ENCODE measurements around the gene MAEL.

Gene MAEL

DNA sequence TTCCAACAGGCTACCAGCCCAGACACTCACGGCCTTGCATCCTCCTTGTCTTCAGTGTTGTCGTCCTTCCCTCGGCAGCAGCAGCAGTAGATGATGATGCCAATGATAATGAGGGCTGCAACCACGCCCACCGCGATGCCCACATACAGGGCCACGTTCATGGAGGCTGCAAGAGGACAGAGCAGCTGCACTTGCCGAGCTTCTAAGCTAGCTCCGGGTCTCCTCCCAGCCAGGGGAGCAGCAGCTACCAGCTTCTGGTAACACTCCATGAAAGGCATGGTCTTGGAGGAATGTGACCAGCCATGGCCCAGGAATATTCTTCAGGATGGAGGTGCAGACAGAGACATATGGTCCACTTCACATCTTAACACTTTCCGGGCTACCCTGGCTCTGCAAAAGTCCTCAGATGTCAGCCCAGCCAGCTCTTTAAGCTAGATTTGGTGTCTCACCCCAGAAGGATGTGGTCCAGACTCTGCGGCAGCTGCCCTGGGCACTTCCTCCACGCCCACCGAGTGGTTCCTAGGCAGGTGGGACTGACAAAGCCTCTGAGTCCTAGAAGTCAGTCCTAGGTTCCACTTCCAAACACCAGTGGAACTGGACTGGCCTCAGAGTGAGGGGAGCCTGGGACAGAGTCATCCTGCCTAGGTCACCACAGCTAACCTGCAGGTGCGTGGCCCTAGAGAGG is 66.0 kb downstream of the MAEL start:
- DNase-seq (ENCODE audit: low read depth in 3 of 3, low spot score in 1 of 3): no peak

DNA sequence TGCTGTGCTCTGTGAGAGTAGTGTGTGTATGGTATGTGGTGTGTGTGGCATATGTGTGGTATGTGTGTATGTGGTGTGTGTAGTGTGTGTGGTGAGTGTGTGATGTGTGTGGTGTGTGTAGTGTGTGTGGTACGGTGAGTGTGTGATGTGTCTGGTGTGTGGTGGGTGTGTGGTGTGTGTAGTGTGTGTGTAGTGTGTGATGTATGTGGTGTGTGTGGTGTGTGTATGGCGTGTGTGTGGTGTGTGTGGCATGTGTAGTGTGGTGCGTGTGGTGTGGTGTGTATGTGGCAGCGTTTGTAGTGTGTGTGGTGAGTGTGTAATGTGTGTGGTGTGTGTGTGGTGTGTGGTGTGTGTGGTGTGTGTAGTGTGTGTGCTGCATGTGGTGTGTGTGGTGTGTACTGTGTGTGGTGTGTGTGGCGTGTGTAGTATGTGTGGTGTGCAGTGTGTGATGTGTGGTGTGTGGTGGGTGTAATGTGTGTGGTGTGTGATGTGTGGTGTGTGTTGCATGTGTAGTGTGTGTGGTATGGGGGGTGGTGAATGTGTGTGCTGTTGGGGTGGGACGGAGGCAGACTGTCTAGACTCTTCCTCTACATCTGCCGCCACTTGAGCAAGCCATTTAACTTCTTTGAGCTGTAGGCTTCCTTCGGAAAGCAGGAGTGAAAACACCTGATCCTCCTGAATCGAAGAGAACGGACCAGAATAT is 67.6 kb downstream of the MAEL start:
- DNase-seq (ENCODE audit: low read depth in 3 of 3, low spot score in 1 of 3): no peak

DNA sequence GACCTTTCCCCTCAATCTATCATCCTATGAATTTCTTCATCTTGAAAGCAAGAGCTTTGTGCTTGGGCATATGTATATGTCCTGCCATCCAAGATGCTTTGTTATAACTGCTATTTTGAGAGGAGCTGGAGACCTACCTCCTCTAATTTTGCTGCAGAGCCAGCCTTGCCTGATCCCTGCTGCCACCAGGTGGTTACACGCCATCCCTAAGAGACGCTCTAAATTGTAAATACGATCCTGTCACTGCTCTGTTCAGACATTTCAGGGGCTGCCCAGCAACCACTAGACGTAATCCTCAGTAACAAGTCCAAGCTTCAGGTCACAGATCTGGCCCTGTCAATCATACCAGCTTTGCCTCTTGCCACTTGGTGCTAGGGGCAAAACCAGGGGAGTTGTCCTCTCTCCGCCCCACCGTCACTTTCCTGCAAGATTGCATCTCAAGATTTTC is 68.2 kb downstream of the MAEL start:
- DNase-seq (ENCODE audit: low read depth in 3 of 3, low spot score in 1 of 3): no peak

DNA sequence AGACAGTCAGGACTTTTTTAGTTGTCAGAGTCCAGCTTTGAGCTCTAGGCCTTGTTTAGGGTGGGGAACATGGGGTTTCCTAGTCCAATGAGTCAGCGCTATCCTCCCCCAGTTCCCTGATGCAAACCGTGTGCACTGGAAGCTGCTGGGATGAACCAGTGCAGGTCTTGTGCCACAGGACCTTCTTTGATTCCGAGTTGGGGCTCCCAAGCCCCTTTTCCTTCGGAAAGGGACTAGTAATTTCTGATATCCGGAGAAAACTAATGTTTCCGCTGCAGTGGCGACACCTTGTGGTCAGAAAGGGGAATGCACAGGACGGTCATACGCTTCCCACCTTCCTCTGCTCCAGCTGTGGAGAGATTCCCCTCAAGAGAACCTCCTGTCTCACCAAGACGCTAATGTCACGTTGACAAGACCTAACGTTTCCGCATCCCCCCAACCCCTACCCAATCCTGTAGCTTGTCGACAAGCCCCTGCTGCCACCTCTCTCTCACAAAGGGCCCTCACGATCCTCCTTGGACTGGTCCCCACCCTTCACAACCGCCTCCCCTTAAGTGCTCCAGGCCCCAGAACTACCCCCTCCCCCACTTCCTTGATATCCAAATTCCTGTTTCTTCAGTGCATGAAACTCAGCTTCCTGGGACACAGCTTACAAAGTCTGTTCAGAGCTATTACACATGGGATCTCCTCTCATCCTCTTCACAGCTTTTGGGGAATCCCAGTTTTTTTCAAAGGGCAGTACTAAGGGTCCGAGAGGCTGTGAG is 70.1 kb downstream of the MAEL start:
- DNase-seq (ENCODE audit: low read depth in 3 of 3, low spot score in 1 of 3): peak; percentile 19 to 61 (median 39)

DNA sequence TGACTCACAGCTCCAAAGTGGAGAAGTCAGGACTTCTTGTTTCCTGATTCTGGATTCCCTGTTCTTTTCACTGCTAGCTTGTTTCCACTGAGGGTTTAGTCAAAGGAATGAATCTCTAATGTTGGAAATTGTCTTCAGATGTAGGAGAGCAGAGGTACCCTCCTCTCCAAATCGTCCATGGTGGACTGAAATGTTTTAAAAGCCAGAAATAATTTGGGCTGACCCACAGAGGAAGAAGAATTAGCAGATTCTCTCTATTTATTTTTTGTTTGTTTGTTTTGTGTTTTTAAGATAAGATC is 70.7 kb downstream of the MAEL start:
- no peak for DNase-seq (ENCODE audit: low read depth in 3 of 3, low spot score in 1 of 3)

DNA sequence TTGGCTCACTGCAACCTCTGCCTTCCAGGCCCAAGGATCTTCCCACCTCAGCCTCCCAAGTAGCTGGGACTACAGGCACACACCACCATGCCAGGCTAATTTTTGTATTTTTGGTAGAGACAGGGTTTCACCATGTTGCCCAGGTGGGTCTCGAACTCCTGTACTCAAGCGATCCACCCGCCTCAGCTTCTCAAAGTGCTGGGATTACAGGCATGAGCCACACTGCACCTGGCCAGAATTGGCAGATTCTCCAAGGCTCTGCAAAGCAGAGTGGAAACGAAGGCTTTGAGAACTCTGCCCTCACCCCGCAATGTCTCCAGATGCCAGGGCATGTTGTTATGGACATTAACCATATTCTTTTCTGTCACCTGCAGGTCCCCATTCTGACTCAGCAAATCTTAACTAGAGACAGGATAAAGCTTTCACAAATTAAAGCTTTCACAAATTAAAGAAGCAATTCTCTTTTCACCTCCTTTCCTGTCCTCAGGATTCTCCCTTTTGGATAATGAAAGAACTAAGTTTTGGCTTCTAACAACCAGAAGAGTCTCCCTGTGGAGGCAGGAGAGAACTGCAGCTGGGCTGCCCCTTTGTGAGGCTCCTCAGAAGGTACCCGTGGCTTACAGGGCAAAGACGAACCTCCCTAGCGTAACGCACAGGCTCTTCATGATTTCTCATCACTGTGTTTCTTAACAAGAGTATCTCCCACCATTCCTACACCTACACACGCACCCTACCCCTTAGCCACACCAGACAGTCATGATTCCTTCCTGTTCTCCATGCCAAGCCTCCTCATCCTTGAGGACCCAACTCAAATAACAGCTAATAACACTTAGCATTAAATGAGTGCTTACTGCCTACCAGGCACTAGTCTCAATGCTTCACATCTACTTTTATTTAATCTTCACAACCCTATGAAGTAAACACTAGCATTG is 71.3 kb downstream of the MAEL start:
- DNase-seq (ENCODE audit: low read depth in 3 of 3, low spot score in 1 of 3): no peak

DNA sequence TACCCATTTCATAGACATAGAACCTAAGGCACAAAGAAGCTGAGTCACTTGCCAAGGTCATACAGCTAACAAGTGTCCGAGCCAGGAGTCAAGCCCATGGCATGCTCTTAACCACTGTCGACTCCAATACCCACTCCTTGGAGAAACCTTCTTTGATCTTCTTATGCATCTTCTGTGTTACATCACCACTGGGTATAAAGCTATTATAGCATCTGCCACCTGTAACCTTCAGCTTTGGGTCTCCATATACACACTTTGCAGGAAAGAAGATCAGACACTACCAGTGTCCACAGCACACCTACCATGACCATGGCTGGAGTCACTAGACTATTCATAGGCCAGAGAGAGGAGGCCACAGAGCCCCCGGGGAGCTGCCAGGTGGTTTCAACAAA is 72.0 kb downstream of the MAEL start:
- DNase-seq (ENCODE audit: low read depth in 3 of 3, low spot score in 1 of 3): no peak

DNA sequence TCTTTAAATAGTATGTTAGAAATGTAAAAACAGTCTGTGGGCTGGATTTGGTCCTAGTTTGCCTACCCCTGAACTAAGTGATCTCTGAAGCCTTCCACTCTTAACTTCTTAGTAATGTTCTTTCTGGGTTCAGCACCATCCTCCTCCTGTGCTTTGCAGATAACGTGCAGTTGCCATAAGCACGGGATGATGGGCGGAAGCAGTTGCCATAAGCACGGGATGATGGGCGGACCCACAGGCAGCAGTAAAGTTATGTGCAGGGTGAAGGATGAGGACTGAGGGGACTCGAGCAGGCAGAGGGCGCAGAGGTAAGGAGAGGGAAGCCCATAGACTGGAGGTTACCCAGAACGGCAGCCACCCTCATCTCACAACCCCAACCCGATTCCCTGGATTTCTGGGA is 75.5 kb downstream of the MAEL start:
- no peak for DNase-seq (ENCODE audit: low read depth in 3 of 3, low spot score in 1 of 3)

DNA sequence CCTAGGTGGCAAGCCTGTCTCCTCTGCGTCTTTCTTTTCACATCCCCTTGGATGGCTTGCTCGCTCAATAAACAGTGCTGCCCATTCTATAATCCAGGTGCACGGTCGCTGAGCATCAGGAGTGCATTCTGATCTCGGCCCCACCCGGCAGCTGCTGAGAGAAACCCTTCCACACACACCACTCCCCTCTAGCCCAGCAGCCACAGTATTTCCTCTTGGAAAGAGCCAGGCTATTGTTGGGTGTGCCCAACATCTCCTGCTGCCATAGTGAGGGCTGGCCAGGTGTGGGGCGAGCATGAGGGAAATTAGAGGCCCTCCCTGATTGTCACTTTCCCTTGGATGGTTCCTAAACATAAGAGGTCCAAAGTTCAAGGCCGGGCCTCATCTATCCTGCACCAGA is 76.4 kb downstream of the MAEL start:
- no peak for DNase-seq (ENCODE audit: low read depth in 3 of 3, low spot score in 1 of 3)

DNA sequence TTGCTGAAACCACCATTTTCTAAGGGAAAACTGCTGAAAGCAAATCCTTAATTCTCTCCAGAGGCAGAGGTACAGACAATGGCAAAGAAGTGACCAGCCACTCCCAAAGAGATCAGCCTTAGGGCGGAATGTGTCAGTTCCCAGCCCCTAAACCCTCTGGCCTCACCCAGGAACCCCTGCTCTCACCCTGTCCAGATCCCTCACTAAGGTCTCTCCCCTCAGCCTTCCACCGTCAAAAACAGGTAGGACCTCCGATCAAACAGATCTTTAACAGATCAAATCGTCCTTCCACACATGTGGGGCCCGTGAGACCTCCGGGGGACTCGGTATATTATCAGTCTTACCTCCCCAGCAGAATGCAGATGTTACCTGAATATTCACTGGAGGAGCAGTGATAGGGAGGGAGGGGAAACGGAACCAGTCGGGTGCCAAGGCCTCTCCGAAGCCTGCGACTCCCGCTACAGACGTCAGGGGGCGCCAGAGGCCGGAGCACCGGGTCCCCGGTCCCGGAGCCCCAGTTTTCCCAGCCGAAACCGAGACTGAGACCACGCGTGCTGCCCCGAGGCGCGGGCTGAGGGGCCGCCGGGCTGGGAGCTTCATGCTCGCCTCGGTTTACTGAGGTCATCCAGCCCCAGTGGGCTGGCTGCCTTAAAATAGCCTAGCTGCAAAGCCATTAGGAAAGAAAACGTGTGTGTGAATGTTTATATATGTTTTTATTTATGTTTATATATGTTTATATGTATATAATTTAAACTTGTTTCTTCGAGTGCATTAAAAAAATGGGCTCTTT is 77.4 kb downstream of the MAEL start:
- peak; percentile 38 to 77 (median 66) for DNase-seq (ENCODE audit: low read depth in 3 of 3, low spot score in 1 of 3)

DNA sequence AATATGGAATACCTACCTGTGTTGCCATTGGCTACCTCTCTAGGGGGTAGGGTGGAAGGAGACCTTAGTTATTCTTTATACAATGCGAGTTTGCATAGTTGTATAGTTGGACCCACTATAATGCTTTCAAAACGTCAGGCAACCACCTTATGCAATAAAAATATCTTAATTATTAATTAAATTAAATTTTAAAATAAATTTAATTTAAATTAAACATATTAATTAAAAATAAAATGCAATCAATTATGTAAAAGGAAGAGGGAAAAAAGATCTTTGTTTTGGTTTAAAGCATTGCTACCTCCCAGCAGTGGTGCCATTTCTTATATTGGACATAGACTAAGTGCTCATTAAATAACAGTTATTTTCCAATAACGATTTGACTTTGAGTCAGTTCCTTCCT is 78.8 kb downstream of the MAEL start:
- DNase-seq (ENCODE audit: low read depth in 3 of 3, low spot score in 1 of 3): no peak

DNA sequence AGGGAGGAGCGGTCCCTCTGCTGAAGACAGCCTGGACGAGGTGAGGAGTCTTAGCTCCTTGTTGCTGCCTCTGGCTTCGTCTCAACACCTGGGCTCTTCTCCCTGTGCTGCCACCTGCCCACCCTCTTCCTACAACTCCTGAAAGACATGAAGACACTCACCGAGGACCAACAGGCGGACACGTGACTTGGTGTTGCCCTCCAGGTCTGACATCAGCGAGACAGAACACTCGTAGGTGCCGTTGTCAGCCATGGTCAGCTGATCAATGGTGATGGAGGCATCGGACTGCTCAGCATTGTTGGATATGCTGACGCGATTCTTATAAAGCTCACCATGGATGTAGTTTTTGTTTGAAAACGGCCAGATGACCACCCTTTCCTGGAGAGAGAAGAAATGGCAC is 79.7 kb downstream of the MAEL start:
- DNase-seq (ENCODE audit: low read depth in 3 of 3, low spot score in 1 of 3): no peak

DNA sequence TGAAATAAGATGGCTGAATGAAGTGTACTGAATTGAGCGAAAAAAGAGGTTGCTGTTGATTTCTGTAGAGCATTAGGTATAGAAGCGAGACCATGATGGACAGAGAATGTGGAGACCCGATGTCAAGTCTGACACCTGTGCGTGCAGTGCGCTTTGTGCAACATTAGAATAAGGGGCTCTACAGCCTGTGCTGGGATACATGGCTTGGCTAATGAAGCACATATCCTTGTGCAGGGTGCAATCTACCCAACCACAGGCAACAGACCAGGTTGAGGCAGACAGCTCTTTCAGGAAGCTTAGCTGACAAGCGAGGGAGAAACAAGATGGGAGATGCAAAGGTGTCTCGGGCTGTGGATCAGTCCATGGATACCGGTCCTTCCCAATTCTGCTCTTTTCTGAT is 82.2 kb downstream of the MAEL start:
- no peak for DNase-seq (ENCODE audit: low read depth in 3 of 3, low spot score in 1 of 3)

All from stimulated activated CD4-positive, alpha-beta T cell treated with anti-CD3 and anti-CD28 coated beads, TNF-alpha, amount 100 ng/mL, for 1 hour (primary cell).